GM19467 (cell line): ENCODE results near the gene MCFD2.

Experiments
- ATAC-seq: cut with Tn5 transposase; IDR thresholded peaks from one replicate; pipeline ENCODE4 v1.9.1; 2021; ENCODE audit warnings: mild to moderate bottlenecking, moderate library complexity; ENCODE audit not compliant: unreplicated experiment

MCFD2 gene

GRCh38 chr2:46915281-46915810 is at the start of gene MCFD2:
Gene MCFD2, minus strand, starts transcription at chr2:46915806. Its CDS starts 6,635 bp downstream, at chr2:46909171.
- no peak for ATAC-seq

GRCh38 chr2:46964835-46965560 is 49.4 kb upstream of the MCFD2 start:
- ATAC-seq = no peak

GRCh38 chr2:46963941-46964673 is 48.5 kb upstream of the MCFD2 start:
- ATAC-seq = no peak

- ATAC-seq = no peak
Measured at GRCh38 chr2:46963210-46963609, 47.6 kb upstream of the MCFD2 start.

GRCh38 chr2:46962751-46963150 is 47.1 kb upstream of the MCFD2 start:
- no peak for ATAC-seq

GRCh38 chr2:46960618-46961017 is 45.0 kb upstream of the MCFD2 start:
- ATAC-seq = no peak

- ATAC-seq = no peak
Measured at GRCh38 chr2:46958431-46959017, 42.9 kb upstream of the MCFD2 start.

- no peak for ATAC-seq
Measured at GRCh38 chr2:46956981-46957531, 41.5 kb upstream of the MCFD2 start.

- no peak for ATAC-seq
Measured at GRCh38 chr2:46955764-46956163, 40.2 kb upstream of the MCFD2 start.

- no peak for ATAC-seq
Measured at GRCh38 chr2:46954951-46955571, 39.5 kb upstream of the MCFD2 start.

GRCh38 chr2:46952171-46952570 is 36.6 kb upstream of the MCFD2 start:
- no peak for ATAC-seq

GRCh38 chr2:46951290-46952064 is 35.9 kb upstream of the MCFD2 start:
- no peak for ATAC-seq

- no peak for ATAC-seq
Measured at GRCh38 chr2:46950314-46950713, 34.7 kb upstream of the MCFD2 start.

GRCh38 chr2:46947841-46948240 is 32.2 kb upstream of the MCFD2 start:
- ATAC-seq = no peak

GRCh38 chr2:46945671-46946070 is 30.1 kb upstream of the MCFD2 start:
- ATAC-seq = no peak

GRCh38 chr2:46943881-46944798 is 28.5 kb upstream of the MCFD2 start:
- peak; percentile 29 for ATAC-seq

- no peak for ATAC-seq
Measured at GRCh38 chr2:46942891-46943626, 27.5 kb upstream of the MCFD2 start.

GRCh38 chr2:46942143-46942526 is 26.5 kb upstream of the MCFD2 start:
- peak; percentile 25 for ATAC-seq
